ENCODE measurements around the gene IL23R. TPM values are rescaled to one million over a fixed set of nuclear protein-coding genes. Genes with fewer than 3 reads are reported as not detected.

IL23R gene
- total and polyA plus RNA-seq, 4 donors = 0.08 to 0.09 TPM; not detected in 2

DNA sequence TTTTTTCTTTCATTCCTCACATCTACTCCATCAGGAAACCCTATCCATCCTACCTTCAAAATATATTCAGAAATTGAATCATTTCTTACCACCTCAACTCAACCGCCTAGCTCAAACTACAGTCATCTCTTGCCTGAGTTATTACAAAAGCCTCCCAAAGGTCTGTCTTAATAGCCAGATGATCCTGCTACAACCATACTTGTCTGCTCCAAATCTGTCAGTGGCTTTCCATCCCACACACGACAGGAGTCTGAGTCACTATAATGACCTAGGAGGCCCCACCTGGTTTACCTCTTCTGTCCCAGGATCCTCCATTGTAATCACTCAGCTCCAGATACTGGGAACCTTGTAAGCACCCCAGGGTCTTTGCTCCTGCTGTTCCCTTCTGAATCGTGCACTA is 104.3 kb downstream of the IL23R start:
- Histone ChIP-seq H3K9me3 (ENCODE audit: control insufficient read depth in 4 of 4, low read length in 3 of 4) (peaks cover 0 to 9% (median 4%) of the 10 kb centered on the region in 4 donors), H3K36me3 (ENCODE audit: control insufficient read depth in 4 of 4, insufficient read depth in 3 of 4, low read depth in 1 of 4, low read length in 3 of 4) (no peaks in the 10 kb centered on the region), H3K9ac (ENCODE audit: low read depth in 1 of 2, low read length in 2 of 2) (no peak overlapping the region), H3K27me3 (ENCODE audit: control insufficient read depth in 4 of 4, insufficient read depth in 4 of 4, low read length in 3 of 4) (peaks cover 0 to 3% (median 0%) of the 10 kb centered on the region in 4 donors), H3K27ac (ENCODE audit: low read depth in 1 of 2, low read length in 2 of 2) (no peak overlapping the region), H3K4me1 (ENCODE audit: control insufficient read depth in 4 of 4, insufficient read depth in 4 of 4, low read length in 3 of 4) (no peaks in the 10 kb centered on the region), H3K4me3 (ENCODE audit: low read depth in 1 of 3, low read length in 3 of 3) (no peak overlapping the region)
- no peak for DNase-seq (ENCODE audit: low spot score)
- no peak for TF ChIP-seq HNF4A (conservative IDR thresholded peaks at IDR 0.05)
- TF ChIP-seq SP1 (IDR thresholded peaks at IDR 0.05) = no peak
- TF ChIP-seq FOXA1 (IDR thresholded peaks at IDR 0.05) = no peak
- TF ChIP-seq NR2F2 (IDR thresholded peaks at IDR 0.05) = no peak
- no peak for TF ChIP-seq RAD21 (IDR thresholded peaks at IDR 0.05)
- TF ChIP-seq GABPA (IDR thresholded peaks at IDR 0.05 in 1 of 2, conservative IDR thresholded peaks at IDR 0.05 in 1 of 2) = no peak
- no peak for TF ChIP-seq EGR1 (IDR thresholded peaks at IDR 0.05; ENCODE audit: low read depth in 2 of 2)
- TF ChIP-seq, protein P1, sequence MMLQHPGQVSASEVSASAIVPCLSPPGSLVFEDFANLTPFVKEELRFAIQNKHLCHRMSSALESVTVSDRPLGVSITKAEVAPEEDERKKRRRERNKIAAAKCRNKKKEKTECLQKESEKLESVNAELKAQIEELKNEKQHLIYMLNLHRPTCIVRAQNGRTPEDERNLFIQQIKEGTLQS (IDR thresholded peaks at IDR 0.05) = no peak
- no peak for TF ChIP-seq YY1 (IDR thresholded peaks at IDR 0.05)
- TF ChIP-seq HNF4G (IDR thresholded peaks at IDR 0.05) = no peak
- TF ChIP-seq, protein P2, sequence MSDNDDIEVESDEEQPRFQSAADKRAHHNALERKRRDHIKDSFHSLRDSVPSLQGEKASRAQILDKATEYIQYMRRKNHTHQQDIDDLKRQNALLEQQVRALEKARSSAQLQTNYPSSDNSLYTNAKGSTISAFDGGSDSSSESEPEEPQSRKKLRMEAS (IDR thresholded peaks at IDR 0.05) = no peak
- TF ChIP-seq JUND (IDR thresholded peaks at IDR 0.05) = no peak
- TF ChIP-seq, protein P3, sequence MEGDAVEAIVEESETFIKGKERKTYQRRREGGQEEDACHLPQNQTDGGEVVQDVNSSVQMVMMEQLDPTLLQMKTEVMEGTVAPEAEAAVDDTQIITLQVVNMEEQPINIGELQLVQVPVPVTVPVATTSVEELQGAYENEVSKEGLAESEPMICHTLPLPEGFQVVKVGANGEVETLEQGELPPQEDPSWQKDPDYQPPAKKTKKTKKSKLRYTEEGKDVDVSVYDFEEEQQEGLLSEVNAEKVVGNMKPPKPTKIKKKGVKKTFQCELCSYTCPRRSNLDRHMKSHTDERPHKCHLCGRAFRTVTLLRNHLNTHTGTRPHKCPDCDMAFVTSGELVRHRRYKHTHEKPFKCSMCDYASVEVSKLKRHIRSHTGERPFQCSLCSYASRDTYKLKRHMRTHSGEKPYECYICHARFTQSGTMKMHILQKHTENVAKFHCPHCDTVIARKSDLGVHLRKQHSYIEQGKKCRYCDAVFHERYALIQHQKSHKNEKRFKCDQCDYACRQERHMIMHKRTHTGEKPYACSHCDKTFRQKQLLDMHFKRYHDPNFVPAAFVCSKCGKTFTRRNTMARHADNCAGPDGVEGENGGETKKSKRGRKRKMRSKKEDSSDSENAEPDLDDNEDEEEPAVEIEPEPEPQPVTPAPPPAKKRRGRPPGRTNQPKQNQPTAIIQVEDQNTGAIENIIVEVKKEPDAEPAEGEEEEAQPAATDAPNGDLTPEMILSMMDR (IDR thresholded peaks at IDR 0.05; ENCODE audit: low read depth, low read length, missing input control) = no peak
- no peak for TF ChIP-seq FOXA2 (IDR thresholded peaks at IDR 0.05)
- TF ChIP-seq TAF1 (conservative IDR thresholded peaks at IDR 0.05) = no peak
- TF ChIP-seq, protein P4, sequence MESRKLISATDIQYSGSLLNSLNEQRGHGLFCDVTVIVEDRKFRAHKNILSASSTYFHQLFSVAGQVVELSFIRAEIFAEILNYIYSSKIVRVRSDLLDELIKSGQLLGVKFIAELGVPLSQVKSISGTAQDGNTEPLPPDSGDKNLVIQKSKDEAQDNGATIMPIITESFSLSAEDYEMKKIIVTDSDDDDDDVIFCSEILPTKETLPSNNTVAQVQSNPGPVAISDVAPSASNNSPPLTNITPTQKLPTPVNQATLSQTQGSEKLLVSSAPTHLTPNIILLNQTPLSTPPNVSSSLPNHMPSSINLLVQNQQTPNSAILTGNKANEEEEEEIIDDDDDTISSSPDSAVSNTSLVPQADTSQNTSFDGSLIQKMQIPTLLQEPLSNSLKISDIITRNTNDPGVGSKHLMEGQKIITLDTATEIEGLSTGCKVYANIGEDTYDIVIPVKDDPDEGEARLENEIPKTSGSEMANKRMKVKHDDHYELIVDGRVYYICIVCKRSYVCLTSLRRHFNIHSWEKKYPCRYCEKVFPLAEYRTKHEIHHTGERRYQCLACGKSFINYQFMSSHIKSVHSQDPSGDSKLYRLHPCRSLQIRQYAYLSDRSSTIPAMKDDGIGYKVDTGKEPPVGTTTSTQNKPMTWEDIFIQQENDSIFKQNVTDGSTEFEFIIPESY (IDR thresholded peaks at IDR 0.05) = no peak
- 88% methylated on average over 3 of the region's 3 CpGs for WGBS

DNA sequence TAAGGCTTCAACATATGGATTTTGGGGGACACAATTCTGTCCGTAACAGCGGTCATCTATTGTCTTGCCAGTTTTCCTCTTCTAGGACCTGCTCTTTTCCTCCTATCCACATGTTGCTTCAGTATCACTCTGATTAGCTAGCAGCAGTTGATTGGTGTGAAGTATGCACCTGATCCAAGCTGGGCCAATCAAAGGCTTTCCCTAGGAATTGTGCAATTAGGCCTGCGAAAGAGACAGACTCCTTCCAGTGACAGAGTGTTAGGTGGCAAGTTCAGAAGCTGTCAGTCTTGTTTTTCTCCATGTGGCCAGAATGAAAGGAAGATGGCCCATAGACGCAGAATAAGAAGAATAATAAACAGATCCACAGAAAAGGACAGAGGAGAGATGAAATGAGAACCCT is 107.3 kb downstream of the IL23R start:
- no peak overlapping the region for H3K27ac ChIP-seq (ENCODE audit: low read depth in 1 of 2, low read length in 2 of 2)
- peaks cover 0 to 9% (median 4%) of the 10 kb centered on the region in 4 donors for H3K9me3 ChIP-seq (ENCODE audit: control insufficient read depth in 4 of 4, low read length in 3 of 4)
- H3K36me3 ChIP-seq (ENCODE audit: control insufficient read depth in 4 of 4, insufficient read depth in 3 of 4, low read depth in 1 of 4, low read length in 3 of 4) = no peaks in the 10 kb centered on the region
- H3K27me3 ChIP-seq (ENCODE audit: control insufficient read depth in 4 of 4, insufficient read depth in 4 of 4, low read length in 3 of 4) = peaks cover 0 to 3% (median 0%) of the 10 kb centered on the region in 4 donors
- no peak overlapping the region for H3K4me3 ChIP-seq (ENCODE audit: low read depth in 1 of 3, low read length in 3 of 3)
- no peak overlapping the region for H3K9ac ChIP-seq (ENCODE audit: low read depth in 1 of 2, low read length in 2 of 2)
- H3K4me1 ChIP-seq (ENCODE audit: control insufficient read depth in 4 of 4, insufficient read depth in 4 of 4, low read length in 3 of 4) = no peaks in the 10 kb centered on the region
- TF ChIP-seq GABPA (IDR thresholded peaks at IDR 0.05 in 1 of 2, conservative IDR thresholded peaks at IDR 0.05 in 1 of 2) (no peak), FOXA2 (IDR thresholded peaks at IDR 0.05) (no peak), HNF4G (IDR thresholded peaks at IDR 0.05) (no peak), HNF4A (conservative IDR thresholded peaks at IDR 0.05) (no peak), FOXA1 (IDR thresholded peaks at IDR 0.05) (no peak), RXRA (IDR thresholded peaks at IDR 0.05) (no peak), SP1 (IDR thresholded peaks at IDR 0.05) (no peak)
- TF ChIP-seq, protein P2 (IDR thresholded peaks at IDR 0.05) = no peak
- TF ChIP-seq, protein P4 (IDR thresholded peaks at IDR 0.05) = no peak
- 91% methylated on average over 4 of the region's 4 CpGs for WGBS
- DNase-seq (ENCODE audit: low spot score) = no peak

All from liver (tissue), 9 donors.